Mucosa of descending colon (tissue), 3 donors: ENCODE measurements around the gene CNDP1. TPM values are rescaled to one million over a fixed set of nuclear protein-coding genes. Genes with fewer than 3 reads are reported as not detected.

Experiments used
- ATAC-seq: fragments of 200-7000 bp; cut with Tn5 transposase; one replicate; pipeline ENCODE4 v1.9.1; 2020; ENCODE audit warnings: mild to moderate bottlenecking, moderate library complexity
- DNase-seq, 3 donors: peaks; one replicate each; pipeline ENCODE4 v3.0.0-alpha.2; 2020
- H3K36me3 ChIP-seq: fragments of 200-600 bp; one replicate; pipeline ENCODE4 v1.8.0; 2021; ENCODE audit warnings: low read depth, mild to moderate bottlenecking
- H3K4me1 ChIP-seq: fragments of 200-600 bp; one replicate; pipeline ENCODE4 v1.8.0; 2021; ENCODE audit warnings: low read depth, mild to moderate bottlenecking
- H3K4me3 ChIP-seq: fragments of 200-600 bp; one replicate; pipeline ENCODE4 v1.8.0; 2021; ENCODE audit warnings: mild to moderate bottlenecking
- H3K9me3 ChIP-seq: fragments of 200-600 bp; one replicate; pipeline ENCODE4 v1.8.0; 2021; ENCODE audit warnings: mild to moderate bottlenecking
- CTCF ChIP-seq: fragments of 200-600 bp; IDR thresholded peaks from one replicate; pipeline ENCODE4 v1.8.0; 2022; ENCODE audit warnings: antibody characterized with exemption, mild to moderate bottlenecking
- intact Hi-C, 2 donors: fragments of 100-400 bp; cut with DNase I in 1 of 2; cut with micrococcal nuclease in 1 of 2; formaldehyde crosslinking; loops; one replicate each; pipeline versions ENCODE4 v1.11.0 to v1.11.1; 2022; cut with DNase I, micrococcal nuclease
- total RNA-seq, 3 donors: library from RNA; stranded (reverse); fragmentation: NEBNext Ultra II Directional in 2 of 3; extraction: Animal tissue kit (Norgen Biotek cat#: 25700) in 2 of 3; gene quantifications; one replicate each; pipeline versions ENCODE4 v1.2.1 to v1.2.4, GENCODE V29; 2021 to 2023
- donor health status: DM: no; HTN: no; CAD: no; lungs with moderate emphysema.
- donor health status: DM: no; HTN: no; CAD: no.
- donor health status: DM: no; HTN: yes; CAD: no.

The CNDP1 gene
- total RNA-seq, 3 donors from 2014 or later, result 0.19 to 0.32 (median 0.19) TPM

- ATAC-seq, result peak; percentile 63
- intact Hi-C loops, result no loop called here
- no peaks in the 10 kb centered on the region for H3K9me3 ChIP-seq
- TF ChIP-seq CTCF, result no peak
- H3K36me3 ChIP-seq, result no peaks in the 10 kb centered on the region
- peak overlapping the region; percentile 80 for H3K4me3 ChIP-seq
- peaks cover 18% of the 10 kb centered on the region for H3K4me1 ChIP-seq
- DNase-seq, result peak; percentile 74 to 81 (median 81)
Observed at GRCh38 chr18:74597034-74597661, 62.8 kb downstream of the CNDP1 start.

- intact Hi-C loops, result no loop called here
- DNase-seq, result peak; percentile 89 to 95 (median 92)
Observed at GRCh38 chr18:74597662-74598349, 63.5 kb downstream of the CNDP1 start, which contains the start of gene ZNF407. ZNF407 (plus strand) TSS chr18:74597870; CDS start chr18:74631020, 33,150 bp downstream.

GRCh38 chr18:74598350-74599001 lies 64.2 kb downstream of the CNDP1 start:
- DNase-seq (peak; percentile 59 to 85 (median 72)), ATAC-seq (peak; percentile 60)
- TF ChIP-seq CTCF, result no peak
- Histone ChIP-seq H3K4me3 (peak overlapping the region; percentile 80), H3K36me3 (no peaks in the 10 kb centered on the region), H3K9me3 (no peaks in the 10 kb centered on the region), H3K4me1 (peaks cover 18% of the 10 kb centered on the region)
- intact Hi-C loops, result no loop called here

More at GRCh38 chr18:74597662-74598349, 63.5 kb downstream of the CNDP1 start, which contains the start of gene ZNF407:
- Histone ChIP-seq H3K36me3 (no peaks in the 10 kb centered on the region), H3K9me3 (no peaks in the 10 kb centered on the region), H3K4me3 (peak within 1 kb of the TSS; percentile 80), H3K4me1 (peaks cover 18% of the 10 kb centered on the region)
- peak; percentile 95 for ATAC-seq
- TF ChIP-seq CTCF, result no peak

DNA sequence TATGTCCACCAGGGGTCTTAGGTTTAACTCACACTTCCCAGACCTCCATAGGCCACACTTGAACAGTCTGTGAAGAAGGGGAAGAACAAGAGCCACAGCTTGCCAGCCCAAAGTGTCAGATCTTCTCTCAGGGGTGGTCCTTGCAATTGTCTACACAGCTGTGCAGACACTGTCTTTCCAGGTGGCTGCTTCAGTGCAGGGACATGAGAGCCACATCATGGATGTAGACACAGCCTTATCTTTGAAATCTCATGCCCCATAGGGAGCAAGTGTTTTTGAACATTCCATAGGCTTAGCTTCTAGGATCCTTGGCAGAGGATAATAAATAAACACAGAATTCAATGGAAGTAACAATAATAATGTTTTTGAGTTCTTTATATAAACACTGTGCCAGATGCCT lies 70.1 kb downstream of the CNDP1 start:
- DNase-seq (no peak), ATAC-seq (no peak)
- Histone ChIP-seq H3K4me1 (peaks cover under 1% of the 10 kb centered on the region), H3K9me3 (no peaks in the 10 kb centered on the region), H3K36me3 (no peaks in the 10 kb centered on the region), H3K4me3 (no peak overlapping the region)
- no peak for TF ChIP-seq CTCF
- intact Hi-C loops, result no loop called here

- Histone ChIP-seq H3K4me1 (no peaks in the 10 kb centered on the region), H3K9me3 (no peaks in the 10 kb centered on the region), H3K36me3 (no peaks in the 10 kb centered on the region), H3K4me3 (no peak overlapping the region)
- DNase-seq (no peak), ATAC-seq (no peak)
- intact Hi-C loops, result no loop called here
- TF ChIP-seq CTCF, result no peak
Observed at GRCh38 chr18:74604774-74605173, 70.5 kb downstream of the CNDP1 start.
